Heart left ventricle (tissue), 13 donors: ENCODE data around the gene RUNX3.

Source experiments
- CTCF ChIP-seq, 12 donors: fragments of 200-600 bp; sonication (generic) in 4 of 12; IDR thresholded peaks; one replicate each; pipeline versions ENCODE4 v1.5.0 to v1.8.0; 2018 to 2022; ENCODE audit warnings: antibody characterized with exemption in 12 of 12, mild to moderate bottlenecking in 5 of 12
- POLR2A ChIP-seq, 2 donors: fragments of 450-650 bp; IDR thresholded peaks; one replicate each; pipeline ENCODE4 v1.6.1; 2017; ENCODE audit warnings: antibody characterized with exemption in 2 of 2, mild to moderate bottlenecking in 2 of 2, moderate library complexity in 2 of 2
- donor health status: ischemic (EF 13 %, LVEDD 7.1; RV severe dilation, severe dysfunction).
- donor health status: DM: no; HTN: yes; CAD: no.
- donor health status: DM: no; HTN: no; CAD: no.
- donor health status: ischemic (EF 25% LVEDD 6.9; RV normal size, moderate dysfunction).
- donor health status: ischemic (EF 25% LVEDD 5.7; RV mildly dilated, moderate dysfunction).
- donor health status: ischemic (EF 35%, LVEDD 5.7; RV mildly dilated, moderate dysfunction).
- donor health status: nonischemic (EF 11% LVEDD 7.7; RV severe dilation, severe dysfunction).
- donor health status: DM: yes; HTN: yes; CAD: no.
- donor health status: PGD.
- donor health status: ischemic (EF 29% LVEDD 5.4; RV normal size, mild dysfunction).
- donor health status: nonischemic (EF 23%, LVEDD 6.1; RV moderate dilation, normal function).

- no peak for TF ChIP-seq CTCF (IDR thresholded peaks at IDR 0.05)
- no peak for TF ChIP-seq POLR2A (IDR thresholded peaks at IDR 0.05)
Measured at GRCh38 chr1:24978383-24979032, 48.4 kb upstream of the RUNX3 start.
